Thyroid gland (tissue), 4 donors: ENCODE data around the gene MAPRE2. TPM values are rescaled to one million over a fixed set of nuclear protein-coding genes. Genes with fewer than 3 reads are reported as not detected.

ENCODE experiments used
- DNase-seq, 2 donors: peaks; one replicate each; pipeline ENCODE4 v3.0.0-alpha.2; 2019
- H3K27ac ChIP-seq, 3 donors: fragments of 200-600 bp; sonication (generic); 1 replicate in 2 of 3; 2 replicates in 1 of 3; pipeline ENCODE4 v1.5.1; 2016 to 2019; ENCODE audit warnings: mild to moderate bottlenecking in 1 of 3, moderate library complexity in 1 of 3
- H3K27me3 ChIP-seq: fragments of 200-600 bp; sonication (generic); one replicate; pipeline ENCODE4 v1.5.1; 2019
- H3K36me3 ChIP-seq, 2 donors: fragments of 200-600 bp; sonication (generic); one replicate each; pipeline ENCODE4 v1.5.1; 2016 to 2019
- H3K4me1 ChIP-seq, 2 donors: fragments of 200-600 bp; sonication (generic); one replicate each; pipeline ENCODE4 v1.5.1; 2017 to 2019
- H3K4me3 ChIP-seq, 3 donors: fragments of 200-600 bp; sonication (generic); replicated peaks in 1 of 3; 1 replicate in 2 of 3; 2 replicates in 1 of 3; pipeline ENCODE4 v1.5.1; 2016; ENCODE audit warnings: mild to moderate bottlenecking in 1 of 3
- H3K9me3 ChIP-seq: fragments of 200-600 bp; sonication (generic); one replicate; pipeline ENCODE4 v1.5.1; 2017
- CTCF ChIP-seq, 6 experiments: fragments of 200-600 bp in 3 of 6; fragments of 450-650 bp in 3 of 6; sonication (generic) in 3 of 6; IDR thresholded peaks; one replicate each; pipeline ENCODE4 v1.5.1; 2016 to 2019; ENCODE audit warnings: antibody characterized with exemption in 6 of 6, mild to moderate bottlenecking in 2 of 6, inconsistent platforms in 1 of 6, moderate library complexity in 1 of 6
- POLR2A ChIP-seq, 2 donors: fragments of 450-650 bp; IDR thresholded peaks; one replicate each; pipeline ENCODE4 v1.6.1; 2017; ENCODE audit warnings: antibody characterized with exemption in 2 of 2, mild to moderate bottlenecking in 2 of 2, moderate library complexity in 1 of 2
- WGBS, 2 donors: methylation state at CpG; one replicate each; pipeline ENCODE4 v1.1.5; 2017; 5-methylcytosine and 5-hydroxymethylcytosine counted together
- intact Hi-C: fragments of 100-400 bp; cut with DNase I; formaldehyde crosslinking; loops from one replicate; pipeline ENCODE4 v1.15.1; 2023
- total RNA-seq, 4 donors: library from RNA; depleted of rRNA; stranded (reverse); fragments of >200 nt; gene quantifications; one replicate each; pipeline ENCODE4 v1.2.3, GENCODE V29; 2016

MAPRE2 gene
- total RNA-seq, 4 donors from 2014 or later: 22.6 to 38.1 (median 28.8) TPM

- no peak for DNase-seq
- peaks cover 9 to 18% of the 10 kb centered on the region in 2 donors for H3K4me1 ChIP-seq
- H3K9me3 ChIP-seq: no peaks in the 10 kb centered on the region
- H3K4me3 ChIP-seq: no peak overlapping the region
- TF ChIP-seq CTCF (IDR thresholded peaks at IDR 0.05): no peak
- no peak for TF ChIP-seq POLR2A (IDR thresholded peaks at IDR 0.05)
- intact Hi-C loops: no loop called here
- no peaks in the 10 kb centered on the region for H3K36me3 ChIP-seq
- H3K27me3 ChIP-seq: no peaks in the 10 kb centered on the region
- H3K27ac ChIP-seq: no peak overlapping the region
Measured at GRCh38 chr18:35077937-35078336, 36.7 kb downstream of the MAPRE2 start.

- Histone ChIP-seq H3K27ac (no peak overlapping the region), H3K9me3 (no peaks in the 10 kb centered on the region), H3K36me3 (no peaks in the 10 kb centered on the region), H3K4me1 (peaks cover 6 to 21% of the 10 kb centered on the region in 2 donors), H3K27me3 (no peaks in the 10 kb centered on the region), H3K4me3 (no peak overlapping the region)
- intact Hi-C loops: no loop called here
- TF ChIP-seq CTCF (IDR thresholded peaks at IDR 0.05) (no peak), POLR2A (IDR thresholded peaks at IDR 0.05) (no peak)
- no peak for DNase-seq
- WGBS, 2 donors: 96 to 99% methylated on average over 1 of the region's 1 CpG
Measured at GRCh38 chr18:35080058-35080457, 38.8 kb downstream of the MAPRE2 start.

GRCh38 chr18:35083174-35083712, 42.0 kb downstream of the MAPRE2 start:
- H3K4me1 ChIP-seq: peaks cover 0 to 24% of the 10 kb centered on the region in 2 donors
- no peaks in the 10 kb centered on the region for H3K9me3 ChIP-seq
- peak in 1 of 2 donors; percentile 7 for DNase-seq
- intact Hi-C loops: no loop called here
- no peak overlapping the region for H3K27ac ChIP-seq
- WGBS, 2 donors: 90 to 92% methylated on average over 3 of the region's 3 CpGs
- no peaks in the 10 kb centered on the region for H3K36me3 ChIP-seq
- H3K27me3 ChIP-seq: no peaks in the 10 kb centered on the region
- no peak overlapping the region for H3K4me3 ChIP-seq
- TF ChIP-seq CTCF (IDR thresholded peaks at IDR 0.05) (no peak), POLR2A (IDR thresholded peaks at IDR 0.05) (no peak)

GRCh38 chr18:35084494-35085449, 43.6 kb downstream of the MAPRE2 start:
- Histone ChIP-seq H3K4me3 (no peak overlapping the region), H3K36me3 (no peaks in the 10 kb centered on the region), H3K27ac (peak overlapping the region; percentile 60 to 70 (median 66)), H3K9me3 (no peaks in the 10 kb centered on the region), H3K27me3 (no peaks in the 10 kb centered on the region), H3K4me1 (peaks cover 0 to 21% of the 10 kb centered on the region in 2 donors)
- DNase-seq: peak; percentile 32 to 37
- WGBS, 2 donors: 47 to 54% methylated on average over 5 of the region's 5 CpGs
- TF ChIP-seq CTCF (IDR thresholded peaks at IDR 0.05): no peak
- no peak for TF ChIP-seq POLR2A (IDR thresholded peaks at IDR 0.05)
- intact Hi-C loops: no loop called here
